Hair follicle dermal papilla cell (primary cell): ENCODE results near the gene XKRX. TPM values are rescaled to one million over a fixed set of nuclear protein-coding genes. Genes with fewer than 3 reads are reported as not detected.

Experiments used
- total RNA-seq: library from RNA; depleted of rRNA; stranded (reverse); fragments of >200 nt; gene quantifications from 2 replicates; pipeline ENCODE4 v1.2.3, GENCODE V29; 2012

XKRX gene
- total RNA-seq = not detected in 2 replicates

DNA sequence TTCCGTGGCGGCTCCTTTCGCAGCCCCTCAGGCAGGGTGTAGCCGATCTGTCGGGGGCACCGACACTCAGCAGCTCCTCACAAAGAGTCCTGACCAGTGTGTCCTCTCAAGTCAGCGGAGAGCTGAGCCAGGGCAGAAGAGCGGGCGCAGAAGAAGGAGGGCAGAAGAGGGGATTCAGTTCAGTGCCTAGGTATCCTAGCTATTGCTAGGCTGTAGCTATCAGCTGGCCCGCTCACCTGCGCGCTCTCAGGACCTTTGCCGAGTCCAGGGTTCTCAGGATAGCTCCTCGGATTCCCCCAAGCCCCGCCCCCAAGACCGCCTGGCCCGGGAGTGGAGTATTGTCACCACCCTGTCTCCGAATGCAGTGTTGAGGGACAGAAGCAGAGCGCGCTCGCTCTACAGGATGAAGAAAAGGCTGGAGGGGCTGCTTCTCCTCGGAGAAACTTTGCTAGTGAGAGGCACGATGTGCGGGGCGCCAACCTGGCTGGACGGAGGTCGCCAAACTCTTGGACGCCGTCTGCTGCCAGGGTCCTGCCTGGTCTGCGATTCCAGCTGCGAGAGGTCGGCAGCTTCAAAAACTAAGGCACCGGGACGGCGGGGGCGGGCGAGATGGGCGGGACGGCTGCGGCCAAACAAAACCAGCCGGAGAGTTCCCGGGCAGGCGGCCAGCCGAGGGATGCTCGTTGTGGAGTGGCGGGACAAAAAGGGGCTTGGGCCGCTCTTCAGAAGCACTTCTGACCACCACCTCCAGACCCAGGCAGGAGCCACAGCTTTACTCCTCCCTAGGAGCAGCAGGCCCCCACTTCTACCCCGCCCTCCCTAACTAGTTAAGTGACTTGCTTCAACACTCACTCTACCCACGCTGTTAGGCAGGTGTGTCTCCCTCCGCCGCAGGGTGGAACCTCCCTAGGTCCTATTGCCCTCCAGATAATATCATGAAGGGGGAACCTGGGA is at the start of gene XKRX:
Gene XKRX, minus strand, starts transcription at position 258 of the 954 bp plus-strand sequence. CDS start 613 bp downstream, outside the sequence.

DNA sequence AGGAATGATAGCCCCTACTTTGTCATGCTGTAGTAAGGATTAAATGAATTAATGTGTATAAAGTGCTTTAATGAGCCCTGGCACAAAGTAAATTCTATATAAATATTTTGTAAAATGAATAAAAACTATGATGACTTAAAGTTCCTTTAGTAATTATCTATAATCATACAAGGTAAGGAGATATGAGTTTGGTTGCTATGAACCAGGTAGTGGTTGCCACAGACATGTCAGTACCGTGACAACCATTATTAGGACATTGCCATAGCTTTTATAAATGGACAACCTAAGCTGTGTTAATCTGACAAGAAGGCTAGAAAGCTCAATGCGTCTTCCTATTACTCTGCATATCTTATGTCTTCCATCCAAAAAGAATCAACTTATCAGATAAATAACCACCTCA is 40.7 kb upstream of the XKRX start, which contains the start of gene ARL13A:
Gene ARL13A, plus strand, starts transcription at position 301 of the 400 bp plus-strand sequence. CDS start 3,982 bp downstream, outside the sequence.

DNA sequence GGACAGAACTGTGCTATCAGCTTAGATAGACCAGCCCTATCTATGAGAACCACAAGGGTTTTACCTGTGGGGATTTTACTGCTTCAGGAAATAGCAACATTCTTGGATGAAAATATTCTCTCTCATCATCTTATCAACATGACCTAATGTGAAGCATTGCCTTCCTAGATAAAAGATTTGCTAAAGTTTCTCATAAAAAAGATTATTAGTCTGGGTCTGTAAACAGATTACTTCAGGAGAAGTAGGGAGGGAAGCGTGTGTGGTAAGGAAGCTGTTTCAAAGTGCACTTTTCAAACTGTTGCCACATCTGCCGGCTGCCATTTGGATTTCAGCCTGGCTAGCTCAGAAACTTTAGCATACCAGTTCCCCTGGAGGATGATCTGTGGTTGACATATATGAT is 54.4 kb downstream of the XKRX start, which contains the start of gene NOX1:
Gene NOX1, minus strand, starts transcription at position 35 of the 400 bp plus-strand sequence. CDS start 220 bp downstream, outside the sequence.

Other genes starting within 250 kb of the XKRX start
- 0.97 and 2.6 TPM in 2 replicates for gene SYTL4, start 196.8 kb downstream of the XKRX start, total RNA-seq
- 8.9 and 9.7 TPM in 2 replicates for gene CSTF2, start 108.5 kb downstream of the XKRX start, total RNA-seq
- not detected in 2 replicates for gene NOX1, start 54.6 kb downstream of the XKRX start, total RNA-seq
- not detected in 2 replicates for gene ARL13A, start 40.8 kb upstream of the XKRX start, total RNA-seq
- 8.9 and 12.0 TPM in 2 replicates for gene TRMT2B, start 123.2 kb upstream of the XKRX start, total RNA-seq
- gene TMEM35A, start 150.0 kb upstream of the XKRX start, total RNA-seq = 1.8 and 2.6 TPM in 2 replicates
- gene CENPI, start 169.3 kb upstream of the XKRX start, total RNA-seq = 6.0 and 6.1 TPM in 2 replicates